ENCODE data around the gene KRTAP4-2.
"Not testable (repeated sequence)": the region's sequence is repeated elsewhere in the genome, so short reads cannot be mapped to it uniquely, and the experiment has no call there.

KRTAP4-2 gene

DNA sequence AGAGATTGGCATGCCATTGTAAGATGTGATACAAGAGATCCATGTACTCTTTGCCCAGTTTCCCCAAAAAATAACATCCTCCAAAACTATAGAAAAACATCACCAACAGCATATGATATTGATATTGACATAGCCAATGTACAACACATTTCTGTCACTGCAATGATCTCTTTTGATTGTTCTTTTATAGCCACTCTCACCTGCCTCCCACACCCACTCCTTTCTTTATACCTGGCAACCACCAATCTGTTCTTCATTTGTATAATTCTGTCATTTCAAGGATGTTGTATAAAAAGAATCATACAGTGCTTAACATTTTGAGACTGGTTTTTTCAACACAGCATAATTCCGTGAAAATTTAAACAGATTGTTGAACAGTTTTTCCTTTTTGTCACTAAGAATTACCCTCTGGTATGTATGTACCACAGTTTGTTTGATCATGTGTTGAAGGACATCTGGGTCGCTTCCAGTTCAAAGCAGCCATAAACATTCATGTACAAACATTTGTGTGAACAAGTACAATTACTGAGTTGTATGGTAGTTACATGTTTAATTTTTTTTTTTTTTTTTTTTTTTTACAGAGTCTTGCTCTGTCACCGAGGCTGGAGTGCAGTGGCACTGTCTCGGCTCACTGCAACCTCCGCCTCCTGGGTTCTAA lies 21.5 kb upstream of the KRTAP4-2 start:
- no peak overlapping the region for H3K4me3 ChIP-seq
- TF ChIP-seq, protein P1, sequence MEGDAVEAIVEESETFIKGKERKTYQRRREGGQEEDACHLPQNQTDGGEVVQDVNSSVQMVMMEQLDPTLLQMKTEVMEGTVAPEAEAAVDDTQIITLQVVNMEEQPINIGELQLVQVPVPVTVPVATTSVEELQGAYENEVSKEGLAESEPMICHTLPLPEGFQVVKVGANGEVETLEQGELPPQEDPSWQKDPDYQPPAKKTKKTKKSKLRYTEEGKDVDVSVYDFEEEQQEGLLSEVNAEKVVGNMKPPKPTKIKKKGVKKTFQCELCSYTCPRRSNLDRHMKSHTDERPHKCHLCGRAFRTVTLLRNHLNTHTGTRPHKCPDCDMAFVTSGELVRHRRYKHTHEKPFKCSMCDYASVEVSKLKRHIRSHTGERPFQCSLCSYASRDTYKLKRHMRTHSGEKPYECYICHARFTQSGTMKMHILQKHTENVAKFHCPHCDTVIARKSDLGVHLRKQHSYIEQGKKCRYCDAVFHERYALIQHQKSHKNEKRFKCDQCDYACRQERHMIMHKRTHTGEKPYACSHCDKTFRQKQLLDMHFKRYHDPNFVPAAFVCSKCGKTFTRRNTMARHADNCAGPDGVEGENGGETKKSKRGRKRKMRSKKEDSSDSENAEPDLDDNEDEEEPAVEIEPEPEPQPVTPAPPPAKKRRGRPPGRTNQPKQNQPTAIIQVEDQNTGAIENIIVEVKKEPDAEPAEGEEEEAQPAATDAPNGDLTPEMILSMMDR (IDR thresholded peaks at IDR 0.05): no peak
- no peak overlapping the region for H3K27ac ChIP-seq
- no peak for DNase-seq (ENCODE audit: low spot score)

DNA sequence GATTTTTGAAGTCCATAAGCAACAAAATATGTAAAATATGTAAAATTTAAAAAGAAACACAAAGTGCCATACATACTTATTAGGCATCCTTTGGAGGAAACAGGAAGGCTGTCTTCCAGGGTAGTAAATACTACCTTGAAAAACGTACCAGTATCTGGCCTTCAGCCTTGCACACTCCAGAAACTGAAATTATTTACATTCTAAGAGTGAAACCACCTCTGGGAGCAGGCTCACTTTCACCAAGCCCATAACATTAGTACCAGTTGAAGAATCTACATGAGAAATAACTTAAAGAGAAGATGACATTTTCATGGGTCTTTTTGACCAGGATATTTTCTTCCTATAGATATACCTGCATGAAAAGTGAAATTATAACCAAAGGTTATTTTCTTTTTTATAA lies 18.0 kb upstream of the KRTAP4-2 start:
- TF ChIP-seq, protein P1 (IDR thresholded peaks at IDR 0.05): no peak
- no peak for DNase-seq (ENCODE audit: low spot score)
- no peak overlapping the region for H3K4me3 ChIP-seq
- no peak overlapping the region for H3K27ac ChIP-seq

DNA sequence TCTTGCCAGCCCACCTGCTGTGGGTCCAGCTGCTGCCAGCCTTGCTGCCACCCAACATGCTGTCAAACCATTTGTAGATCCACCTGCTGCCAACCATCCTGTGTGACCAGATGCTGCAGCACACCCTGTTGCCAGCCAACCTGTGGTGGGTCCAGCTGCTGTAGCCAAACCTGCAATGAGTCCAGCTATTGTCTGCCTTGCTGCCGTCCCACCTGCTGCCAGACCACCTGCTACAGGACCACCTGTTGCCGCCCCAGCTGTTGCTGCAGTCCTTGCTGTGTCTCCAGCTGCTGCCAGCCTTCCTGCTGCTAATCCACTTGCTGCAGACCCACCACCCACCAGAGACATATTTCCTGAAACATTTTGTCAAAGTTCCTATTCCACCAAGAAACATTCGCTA lies 12.3 kb upstream of the KRTAP4-2 start:
- H3K4me3 ChIP-seq: no peak overlapping the region

DNA sequence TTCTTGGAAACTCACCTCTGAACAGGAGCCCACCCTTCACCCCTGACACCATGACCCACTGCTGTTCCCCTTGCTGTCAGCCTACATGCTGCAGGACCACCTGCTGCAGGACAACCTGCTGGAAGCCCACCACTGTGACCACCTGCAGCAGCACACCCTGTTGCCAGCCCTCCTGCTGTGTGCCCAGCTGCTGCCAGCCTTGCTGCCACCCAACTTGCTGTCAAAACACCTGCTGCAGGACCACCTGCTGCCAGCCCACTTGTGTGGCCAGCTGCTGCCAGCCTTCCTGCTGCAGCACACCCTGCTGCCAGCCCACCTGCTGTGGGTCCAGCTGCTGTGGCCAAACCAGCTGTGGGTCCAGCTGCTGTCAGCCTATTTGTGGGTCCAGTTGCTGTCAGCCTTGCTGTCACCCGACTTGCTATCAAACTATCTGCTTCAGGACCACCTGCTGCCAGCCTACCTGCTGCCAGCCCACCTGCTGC lies 11.9 kb upstream of the KRTAP4-2 start, which contains the start of gene KRTAP9-1:
TSS of gene KRTAP9-1 (plus strand) at position 51 of the 482 bp plus-strand sequence. CDS start at position 51, 0 bp downstream.
- not testable (repeated sequence) for H3K4me3 ChIP-seq; DNase-seq (ENCODE audit: low spot score); H3K27ac ChIP-seq

More for the DNA sequence above, 12.3 kb upstream of the KRTAP4-2 start:
- TF ChIP-seq, protein P1 (IDR thresholded peaks at IDR 0.05): no peak
- H3K27ac ChIP-seq: no peak overlapping the region
- no peak for DNase-seq (ENCODE audit: low spot score)

DNA sequence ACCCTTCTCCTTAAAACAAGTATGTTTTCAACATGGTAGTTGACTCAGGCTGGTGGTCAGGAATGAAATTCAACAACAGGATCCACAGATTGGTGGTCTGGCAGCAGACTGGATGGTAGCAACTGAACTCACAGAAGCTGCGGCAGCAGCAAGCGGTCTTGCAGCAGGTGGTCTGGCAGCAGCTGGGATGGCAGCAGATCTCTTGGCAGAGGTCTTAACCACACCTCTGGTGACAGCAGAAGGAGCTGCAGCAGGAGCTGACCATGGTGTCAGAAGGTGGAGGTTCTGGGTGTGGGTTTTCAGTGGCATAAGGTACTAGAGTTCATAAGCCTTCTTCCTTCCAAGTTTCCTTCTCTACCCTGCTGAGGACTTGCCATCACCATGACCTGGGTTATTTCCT lies 8.9 kb upstream of the KRTAP4-2 start:
- DNase-seq (ENCODE audit: low spot score): no peak
- H3K27ac ChIP-seq: no peak overlapping the region
- TF ChIP-seq, protein P1 (IDR thresholded peaks at IDR 0.05): no peak
- no peak overlapping the region for H3K4me3 ChIP-seq

DNA sequence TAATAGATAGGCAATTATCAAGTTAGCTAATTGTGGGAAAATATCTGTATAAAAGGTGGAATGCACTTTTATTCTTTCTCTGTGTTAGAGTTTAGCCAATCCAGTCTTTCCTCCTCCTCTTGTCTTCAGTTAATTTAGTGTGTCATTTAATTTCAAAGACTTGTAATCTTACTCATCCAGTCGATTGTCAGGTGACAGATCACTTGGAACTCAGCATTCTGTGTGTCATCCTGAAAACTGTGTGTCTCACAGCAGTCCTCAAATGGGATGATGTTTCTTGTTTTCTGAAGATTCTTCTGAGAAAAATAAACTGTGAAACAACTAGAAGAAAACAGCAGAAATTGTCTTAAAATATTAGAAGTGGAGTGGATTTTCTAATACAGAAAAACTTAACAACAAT lies 7.0 kb upstream of the KRTAP4-2 start:
- TF ChIP-seq, protein P1 (IDR thresholded peaks at IDR 0.05): no peak
- Histone ChIP-seq H3K4me3 (no peak overlapping the region), H3K27ac (no peak overlapping the region)
- DNase-seq (ENCODE audit: low spot score): no peak

DNA sequence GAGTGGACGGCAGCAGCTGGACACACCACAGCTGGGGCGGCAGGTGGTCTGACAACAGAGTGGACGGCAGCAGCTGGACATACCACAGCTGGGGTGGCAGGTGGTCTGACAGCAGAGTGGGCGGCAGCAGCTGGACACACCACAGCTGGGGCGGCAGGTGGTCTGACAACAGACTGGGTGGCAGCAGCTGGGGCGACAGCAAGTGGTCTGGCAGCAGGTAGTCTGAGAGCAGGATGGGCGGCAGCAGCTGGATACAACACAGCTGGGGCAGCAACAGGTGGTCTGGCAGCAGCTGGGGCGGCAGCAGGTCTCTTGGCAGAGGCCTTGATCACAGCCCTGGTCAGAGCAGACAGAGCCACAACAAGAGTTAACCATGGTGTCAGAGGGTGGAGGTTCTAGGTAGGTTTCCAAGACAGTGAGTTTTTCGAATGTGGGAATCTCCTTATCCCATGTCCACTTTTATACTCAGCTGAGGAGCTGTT lies 6.5 kb upstream of the KRTAP4-2 start, which contains the start of gene KRTAP4-1:
TSS of gene KRTAP4-1 (minus strand) at position 432 of the 482 bp plus-strand sequence. CDS start at position 375, 57 bp downstream.
- TF ChIP-seq, protein P1 (IDR thresholded peaks at IDR 0.05): no peak
- DNase-seq (ENCODE audit: low spot score): no peak
- no peak within 1 kb of the TSS for H3K4me3 ChIP-seq
- H3K27ac ChIP-seq: no peak within 1 kb of the TSS

Measured in coronary artery (tissue), 2 donors.